ENCODE measurements around the gene SERGEF. TPM values are rescaled to one million over a fixed set of nuclear protein-coding genes. Genes with fewer than 3 reads are reported as not detected.

SERGEF gene
- total and polyA plus RNA-seq, 11 donors, result 11.6 to 55.0 (median 22.1) TPM

- Histone ChIP-seq H3K36me3 (no peaks in the 10 kb centered on the region), H3K27me3 (no peaks in the 10 kb centered on the region), H3K27ac (no peak overlapping the region), H3K9me3 (peaks cover 0 to 6% (median 0%) of the 10 kb centered on the region in 12 donors), H3K4me1 (peaks cover 0 to 17% (median 2%) of the 10 kb centered on the region in 12 donors), H3K4me3 (no peak overlapping the region)
- no peak for TF ChIP-seq POLR2A (IDR thresholded peaks at IDR 0.05)
- TF ChIP-seq, protein P1, sequence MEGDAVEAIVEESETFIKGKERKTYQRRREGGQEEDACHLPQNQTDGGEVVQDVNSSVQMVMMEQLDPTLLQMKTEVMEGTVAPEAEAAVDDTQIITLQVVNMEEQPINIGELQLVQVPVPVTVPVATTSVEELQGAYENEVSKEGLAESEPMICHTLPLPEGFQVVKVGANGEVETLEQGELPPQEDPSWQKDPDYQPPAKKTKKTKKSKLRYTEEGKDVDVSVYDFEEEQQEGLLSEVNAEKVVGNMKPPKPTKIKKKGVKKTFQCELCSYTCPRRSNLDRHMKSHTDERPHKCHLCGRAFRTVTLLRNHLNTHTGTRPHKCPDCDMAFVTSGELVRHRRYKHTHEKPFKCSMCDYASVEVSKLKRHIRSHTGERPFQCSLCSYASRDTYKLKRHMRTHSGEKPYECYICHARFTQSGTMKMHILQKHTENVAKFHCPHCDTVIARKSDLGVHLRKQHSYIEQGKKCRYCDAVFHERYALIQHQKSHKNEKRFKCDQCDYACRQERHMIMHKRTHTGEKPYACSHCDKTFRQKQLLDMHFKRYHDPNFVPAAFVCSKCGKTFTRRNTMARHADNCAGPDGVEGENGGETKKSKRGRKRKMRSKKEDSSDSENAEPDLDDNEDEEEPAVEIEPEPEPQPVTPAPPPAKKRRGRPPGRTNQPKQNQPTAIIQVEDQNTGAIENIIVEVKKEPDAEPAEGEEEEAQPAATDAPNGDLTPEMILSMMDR (IDR thresholded peaks at IDR 0.05), result peak in 3 of 12 donors; percentile 12 to 27 (median 15)
- ATAC-seq (no peak), DNase-seq (no peak)
- WGBS, 4 donors, result 45 to 53% (median 46%) methylated on average over 3 of the region's 3 CpGs
- intact Hi-C loops (cut with DNase I), result no loop called here
Measured at GRCh38 chr11:17864478-17864941, 148.3 kb downstream of the SERGEF start.

DNA sequence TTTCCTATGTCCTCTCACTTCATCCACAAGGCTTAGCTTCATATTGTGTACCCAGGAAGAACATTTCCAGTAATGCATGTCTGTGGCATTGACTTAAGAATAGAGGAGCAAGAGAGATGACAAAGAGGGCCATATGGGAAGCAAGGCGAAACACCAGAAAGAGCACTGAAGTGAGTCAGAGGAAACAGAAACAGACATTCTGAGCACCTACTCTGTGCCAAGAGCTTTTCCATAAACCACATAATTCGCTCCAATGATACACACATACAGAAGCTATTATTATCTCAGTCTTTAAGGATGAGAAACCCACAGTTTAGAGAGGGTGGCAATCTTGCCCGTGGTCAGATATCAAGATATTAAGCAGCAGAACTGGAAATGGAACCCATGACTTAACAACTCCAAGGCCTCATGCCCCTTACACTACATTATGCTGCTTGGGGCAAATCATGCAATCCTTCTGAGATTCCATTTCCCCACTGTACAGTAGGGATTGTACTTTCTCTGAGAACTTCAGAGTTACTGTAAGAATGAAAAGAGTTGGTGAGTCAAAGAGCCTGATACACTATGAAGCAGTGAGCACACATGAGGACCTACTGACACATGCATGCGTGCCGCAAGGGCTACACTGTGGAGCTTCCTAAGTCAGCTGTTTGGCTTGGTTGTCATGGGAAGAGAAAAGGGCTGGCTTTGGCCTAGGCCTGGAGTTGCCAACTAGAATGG lies 151.7 kb downstream of the SERGEF start:
- ATAC-seq, result no peak
- Histone ChIP-seq H3K27ac (no peak overlapping the region), H3K4me3 (no peak overlapping the region), H3K9me3 (no peaks in the 10 kb centered on the region), H3K27me3 (no peaks in the 10 kb centered on the region), H3K36me3 (no peaks in the 10 kb centered on the region), H3K4me1 (peaks cover 0 to 13% (median 2%) of the 10 kb centered on the region in 12 donors)
- intact Hi-C loops (cut with DNase I), result no loop called here
- DNase-seq, result no peak
- 95 to 97% (median 96%) methylated on average over 5 of the region's 5 CpGs for WGBS, 4 donors
- TF ChIP-seq, protein P1 (IDR thresholded peaks at IDR 0.05), result no peak
- no peak for TF ChIP-seq POLR2A (IDR thresholded peaks at IDR 0.05)

DNA sequence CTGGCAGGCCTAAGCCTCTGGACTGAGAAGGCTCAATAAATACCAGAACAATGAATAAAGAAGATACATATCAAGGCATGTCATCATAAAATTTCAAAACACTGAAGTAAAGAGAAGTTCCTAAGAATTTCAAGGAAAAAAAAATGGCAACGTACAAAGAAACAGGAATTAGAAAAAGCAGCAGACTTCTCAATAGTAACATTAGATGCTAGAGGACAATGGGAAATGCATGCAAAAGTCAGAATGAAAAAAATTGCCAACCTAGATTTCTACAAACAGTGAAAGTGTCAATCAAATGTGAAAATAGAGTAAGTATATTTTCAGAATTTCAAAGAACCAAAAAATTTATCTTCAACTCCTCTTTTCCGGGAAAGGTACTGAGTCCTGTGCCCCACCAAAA lies 153.3 kb downstream of the SERGEF start:
- TF ChIP-seq, protein P1 (IDR thresholded peaks at IDR 0.05), result no peak
- TF ChIP-seq POLR2A (IDR thresholded peaks at IDR 0.05), result no peak
- DNase-seq, result no peak
- H3K4me1 ChIP-seq, result peaks cover 0 to 2% (median 0%) of the 10 kb centered on the region in 12 donors
- no peak for ATAC-seq
- 88 to 93% (median 90%) methylated on average over 2 of the region's 2 CpGs for WGBS, 4 donors
- H3K27ac ChIP-seq, result no peak overlapping the region
- intact Hi-C loops (cut with DNase I), result loop anchor here in 1 of 10 donors (10.0 kb wide), 1 partner anchor 115 kb away; no protein-coding TSS in a partner anchor
- H3K9me3 ChIP-seq, result no peaks in the 10 kb centered on the region
- no peaks in the 10 kb centered on the region for H3K36me3 ChIP-seq
- no peak overlapping the region for H3K4me3 ChIP-seq
- no peaks in the 10 kb centered on the region for H3K27me3 ChIP-seq

- no peak overlapping the region for H3K4me3 ChIP-seq
- ATAC-seq (no peak), DNase-seq (no peak)
- H3K27me3 ChIP-seq, result no peaks in the 10 kb centered on the region
- TF ChIP-seq, protein P1 (IDR thresholded peaks at IDR 0.05), result no peak
- TF ChIP-seq POLR2A (IDR thresholded peaks at IDR 0.05), result no peak
- no peaks in the 10 kb centered on the region for H3K9me3 ChIP-seq
- no peaks in the 10 kb centered on the region for H3K36me3 ChIP-seq
- no peak overlapping the region for H3K27ac ChIP-seq
- peaks cover 0 to 7% (median 0%) of the 10 kb centered on the region in 12 donors for H3K4me1 ChIP-seq
- WGBS, 4 donors, result 85 to 91% (median 88%) methylated on average over 4 of the region's 4 CpGs
- intact Hi-C loops (cut with DNase I), result loop anchor here in 1 of 10 donors (10.0 kb wide), 1 partner anchor 119 kb away; no protein-coding TSS in a partner anchor
Measured at GRCh38 chr11:17855531-17856290, 157.1 kb downstream of the SERGEF start.

Measured in heart left ventricle (tissue), 16 donors.